Ishikawa (cell line): ENCODE measurements around the gene CTTNBP2.

Experiments
- CEBPB ChIP-seq: IDR thresholded peaks from 2 replicates; pipeline ENCODE4 v1.6.1; 2012
- CREB1 ChIP-seq: IDR thresholded peaks from 2 replicates; pipeline ENCODE4 v1.6.1; 2012; ENCODE audit warnings: low read depth
- EGR1 ChIP-seq: IDR thresholded peaks from 2 replicates; pipeline ENCODE4 v1.6.1; 2012
- EP300 ChIP-seq: IDR thresholded peaks from 2 replicates; pipeline ENCODE4 v1.6.1; 2012; ENCODE audit warnings: borderline replicate concordance
- FOXM1 ChIP-seq: IDR thresholded peaks from 2 replicates; pipeline ENCODE4 v1.6.1; 2012; ENCODE audit warnings: low read depth, borderline replicate concordance
- NFIC ChIP-seq: IDR thresholded peaks from 2 replicates; pipeline ENCODE4 v1.6.1; 2012
- RAD21 ChIP-seq: IDR thresholded peaks from 2 replicates; pipeline ENCODE4 v1.6.1; 2012; ENCODE audit warnings: low read depth
- TAF1 ChIP-seq: IDR thresholded peaks from 2 replicates; pipeline ENCODE4 v1.6.1; 2012; ENCODE audit warnings: low read depth, mild to moderate bottlenecking
- TCF12 ChIP-seq: IDR thresholded peaks from 2 replicates; pipeline ENCODE4 v1.6.1; 2012; ENCODE audit warnings: low read depth
- TEAD4 ChIP-seq: IDR thresholded peaks from 2 replicates; pipeline ENCODE4 v1.6.1; 2012
- YY1 ChIP-seq: IDR thresholded peaks from 2 replicates; pipeline ENCODE4 v1.6.1; 2012; ENCODE audit warnings: low read depth
- ZBTB7A ChIP-seq: IDR thresholded peaks from 2 replicates; pipeline ENCODE4 v1.6.1; 2012; ENCODE audit warnings: low read depth
- TF ChIP-seq, protein P1 (sequence below): IDR thresholded peaks from 2 replicates; pipeline ENCODE4 v1.6.1; 2012; ENCODE audit warnings: low read depth, mild to moderate bottlenecking
- TF ChIP-seq, protein P2 (sequence below): IDR thresholded peaks from 2 replicates; pipeline ENCODE4 v1.6.1; 2012
- TF ChIP-seq, protein P3 (sequence below): IDR thresholded peaks from 2 replicates; pipeline ENCODE4 v1.6.1; 2012

CTTNBP2 gene

DNA sequence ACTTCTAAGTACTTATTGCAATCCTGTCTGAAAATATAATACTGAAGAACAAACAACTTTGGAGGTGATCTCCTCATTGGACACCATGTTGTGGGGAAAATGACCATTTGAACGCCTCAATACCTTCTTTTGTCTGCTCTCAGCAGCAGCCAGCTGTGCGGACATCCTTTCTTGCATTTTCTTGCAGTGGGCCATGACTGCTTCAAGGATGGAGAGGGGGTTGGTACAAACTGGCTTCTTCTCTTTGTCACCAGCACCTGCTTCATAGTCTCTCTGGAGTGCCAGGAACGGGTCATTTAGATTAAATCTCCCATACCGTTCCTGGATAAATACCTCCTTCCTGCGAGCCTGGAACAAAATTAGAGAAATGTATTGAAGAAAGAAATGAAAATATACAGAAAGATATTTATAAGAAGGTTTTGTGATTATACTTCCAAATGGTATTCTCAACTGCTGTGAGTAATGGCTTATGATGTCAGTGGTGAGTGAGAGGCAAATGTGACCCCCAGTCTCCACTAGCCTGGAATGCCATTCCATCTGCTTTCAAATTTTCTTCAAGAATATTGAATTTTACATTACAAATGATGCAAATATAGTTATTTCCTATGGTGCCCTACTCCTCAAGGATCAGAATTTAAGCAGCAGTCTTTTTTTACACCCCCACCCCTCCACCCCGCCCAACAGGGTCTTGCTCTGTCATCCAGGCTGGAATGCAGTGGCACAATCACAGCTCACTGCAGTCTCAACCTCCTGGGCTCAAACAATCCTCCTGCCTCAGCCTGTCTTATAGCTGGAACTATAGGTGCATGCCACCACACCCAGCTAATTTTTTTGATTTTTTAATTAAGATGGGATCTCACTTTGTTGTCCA lies 62.4 kb downstream of the CTTNBP2 start:
- TF ChIP-seq EGR1 (no peak), CREB1 (no peak)

DNA sequence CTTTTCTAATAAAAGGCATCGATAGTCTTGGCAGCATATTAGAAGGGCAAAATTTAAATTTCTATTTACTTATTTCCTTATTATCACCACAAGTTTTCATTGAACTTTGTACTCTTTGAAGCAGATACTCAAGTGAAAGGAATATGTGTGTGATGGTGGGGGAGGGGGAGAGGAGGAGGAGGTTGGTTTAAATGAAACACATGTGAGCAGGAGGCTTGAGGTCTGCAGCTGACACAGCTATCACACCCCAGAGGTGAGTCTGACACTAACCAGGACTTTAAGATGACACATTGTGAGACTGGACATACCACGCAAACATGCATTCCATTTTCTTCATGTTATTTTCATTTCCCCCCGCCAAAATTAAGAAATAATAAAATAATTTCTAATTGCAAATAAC lies 63.3 kb downstream of the CTTNBP2 start:
- no peak for TF ChIP-seq EGR1
- no peak for TF ChIP-seq NFIC
- no peak for TF ChIP-seq TEAD4
- TF ChIP-seq RAD21, result no peak
- no peak for TF ChIP-seq CREB1
- no peak for TF ChIP-seq TCF12
- no peak for TF ChIP-seq ZBTB7A

DNA sequence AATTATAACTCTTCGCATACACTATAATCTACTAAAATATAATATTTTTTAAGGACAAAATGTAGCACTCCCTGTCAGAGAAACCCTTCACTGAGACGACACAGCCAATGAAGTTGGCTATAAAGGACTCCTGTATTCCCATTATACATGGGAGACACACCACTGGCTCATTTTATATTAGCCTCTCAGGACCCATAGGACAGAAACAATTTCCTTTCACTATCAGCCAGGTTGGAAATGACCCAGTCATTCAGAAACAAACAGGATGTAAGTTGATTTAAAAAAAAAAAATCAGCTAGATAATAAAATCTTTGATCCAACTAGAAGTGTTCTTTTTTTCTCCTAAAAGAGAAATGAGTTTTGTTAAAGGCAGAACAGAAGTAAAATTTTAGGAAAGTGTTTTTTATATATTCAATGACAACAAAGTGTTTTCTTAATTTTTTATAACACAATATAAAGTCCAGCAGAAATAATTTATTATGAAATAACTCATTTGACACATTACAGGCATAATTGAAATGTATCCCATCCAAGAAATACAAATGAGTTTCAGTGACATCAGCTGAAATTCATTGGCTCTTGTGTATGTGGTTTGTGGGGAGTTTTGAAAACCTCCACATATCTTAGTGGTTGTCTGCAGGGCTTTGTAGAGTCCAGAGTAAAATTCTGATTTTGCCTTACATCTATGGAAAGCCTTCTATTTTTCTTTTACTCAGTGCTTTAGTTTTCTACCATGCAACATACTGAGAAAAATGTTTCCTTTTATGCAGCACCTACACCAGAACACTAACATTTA lies 64.1 kb downstream of the CTTNBP2 start:
- no peak for TF ChIP-seq TEAD4
- no peak for TF ChIP-seq EGR1
- no peak for TF ChIP-seq ZBTB7A
- TF ChIP-seq, protein P1, sequence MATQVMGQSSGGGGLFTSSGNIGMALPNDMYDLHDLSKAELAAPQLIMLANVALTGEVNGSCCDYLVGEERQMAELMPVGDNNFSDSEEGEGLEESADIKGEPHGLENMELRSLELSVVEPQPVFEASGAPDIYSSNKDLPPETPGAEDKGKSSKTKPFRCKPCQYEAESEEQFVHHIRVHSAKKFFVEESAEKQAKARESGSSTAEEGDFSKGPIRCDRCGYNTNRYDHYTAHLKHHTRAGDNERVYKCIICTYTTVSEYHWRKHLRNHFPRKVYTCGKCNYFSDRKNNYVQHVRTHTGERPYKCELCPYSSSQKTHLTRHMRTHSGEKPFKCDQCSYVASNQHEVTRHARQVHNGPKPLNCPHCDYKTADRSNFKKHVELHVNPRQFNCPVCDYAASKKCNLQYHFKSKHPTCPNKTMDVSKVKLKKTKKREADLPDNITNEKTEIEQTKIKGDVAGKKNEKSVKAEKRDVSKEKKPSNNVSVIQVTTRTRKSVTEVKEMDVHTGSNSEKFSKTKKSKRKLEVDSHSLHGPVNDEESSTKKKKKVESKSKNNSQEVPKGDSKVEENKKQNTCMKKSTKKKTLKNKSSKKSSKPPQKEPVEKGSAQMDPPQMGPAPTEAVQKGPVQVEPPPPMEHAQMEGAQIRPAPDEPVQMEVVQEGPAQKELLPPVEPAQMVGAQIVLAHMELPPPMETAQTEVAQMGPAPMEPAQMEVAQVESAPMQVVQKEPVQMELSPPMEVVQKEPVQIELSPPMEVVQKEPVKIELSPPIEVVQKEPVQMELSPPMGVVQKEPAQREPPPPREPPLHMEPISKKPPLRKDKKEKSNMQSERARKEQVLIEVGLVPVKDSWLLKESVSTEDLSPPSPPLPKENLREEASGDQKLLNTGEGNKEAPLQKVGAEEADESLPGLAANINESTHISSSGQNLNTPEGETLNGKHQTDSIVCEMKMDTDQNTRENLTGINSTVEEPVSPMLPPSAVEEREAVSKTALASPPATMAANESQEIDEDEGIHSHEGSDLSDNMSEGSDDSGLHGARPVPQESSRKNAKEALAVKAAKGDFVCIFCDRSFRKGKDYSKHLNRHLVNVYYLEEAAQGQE, result no peak
- TF ChIP-seq, protein P2, sequence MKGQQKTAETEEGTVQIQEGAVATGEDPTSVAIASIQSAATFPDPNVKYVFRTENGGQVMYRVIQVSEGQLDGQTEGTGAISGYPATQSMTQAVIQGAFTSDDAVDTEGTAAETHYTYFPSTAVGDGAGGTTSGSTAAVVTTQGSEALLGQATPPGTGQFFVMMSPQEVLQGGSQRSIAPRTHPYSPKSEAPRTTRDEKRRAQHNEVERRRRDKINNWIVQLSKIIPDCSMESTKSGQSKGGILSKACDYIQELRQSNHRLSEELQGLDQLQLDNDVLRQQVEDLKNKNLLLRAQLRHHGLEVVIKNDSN, result no peak
- TF ChIP-seq TCF12, result no peak
- TF ChIP-seq YY1, result no peak
- no peak for TF ChIP-seq CREB1
- TF ChIP-seq EP300, result no peak
- no peak for TF ChIP-seq NFIC
- no peak for TF ChIP-seq TAF1
- no peak for TF ChIP-seq CEBPB
- TF ChIP-seq, protein P3, sequence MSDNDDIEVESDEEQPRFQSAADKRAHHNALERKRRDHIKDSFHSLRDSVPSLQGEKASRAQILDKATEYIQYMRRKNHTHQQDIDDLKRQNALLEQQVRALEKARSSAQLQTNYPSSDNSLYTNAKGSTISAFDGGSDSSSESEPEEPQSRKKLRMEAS, result no peak
- no peak for TF ChIP-seq RAD21
- TF ChIP-seq FOXM1, result no peak

DNA sequence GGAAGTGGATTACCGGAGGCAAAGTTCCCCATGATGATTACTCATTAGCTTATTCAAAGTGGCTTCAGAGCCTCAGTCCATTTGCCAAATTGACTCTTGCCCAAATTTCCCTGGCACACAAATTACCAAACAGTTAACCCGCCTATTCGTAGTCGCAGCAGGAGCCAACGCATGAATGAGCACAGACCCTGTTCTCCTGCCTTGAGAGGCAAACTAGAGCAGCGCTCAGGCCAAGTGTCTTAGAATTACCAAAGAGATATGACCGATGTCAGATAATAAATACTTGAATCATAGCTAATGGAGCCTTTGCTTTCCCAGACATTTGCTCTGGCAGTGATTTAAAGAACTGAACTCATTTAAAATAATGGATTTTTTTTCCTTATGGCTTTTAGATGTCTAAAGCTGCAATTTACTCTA lies 64.9 kb downstream of the CTTNBP2 start:
- TF ChIP-seq NFIC (0 out of 2 replicates have a peak, but pooled peaks have one; percentile 22), RAD21 (no peak)

DNA sequence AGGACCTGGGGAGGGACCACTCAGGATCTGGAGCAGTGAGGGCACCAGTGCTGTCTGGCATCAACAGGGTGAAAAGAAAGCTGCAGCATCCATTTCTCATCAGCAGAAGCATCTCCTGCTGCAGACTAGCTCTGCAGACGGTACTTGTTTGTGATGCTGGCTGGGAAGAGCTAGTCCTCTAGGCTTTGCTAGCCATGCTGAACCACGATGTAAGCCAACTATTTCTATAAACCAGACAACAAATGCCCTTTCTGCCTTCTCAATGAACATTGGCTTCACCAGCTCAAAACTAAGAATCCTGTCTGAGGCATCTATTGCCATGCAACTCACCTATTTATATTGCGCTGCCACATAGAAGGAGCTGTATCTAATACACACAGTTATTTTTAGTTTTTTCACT lies 65.6 kb downstream of the CTTNBP2 start:
- TF ChIP-seq, protein P1, result no peak
- TF ChIP-seq TEAD4 (no peak), TAF1 (no peak), EP300 (no peak), NFIC (no peak), CEBPB (no peak), TCF12 (no peak), CREB1 (no peak), YY1 (no peak), RAD21 (no peak), EGR1 (no peak), ZBTB7A (no peak), FOXM1 (no peak)
- TF ChIP-seq, protein P3, result no peak
- TF ChIP-seq, protein P2, result no peak

DNA sequence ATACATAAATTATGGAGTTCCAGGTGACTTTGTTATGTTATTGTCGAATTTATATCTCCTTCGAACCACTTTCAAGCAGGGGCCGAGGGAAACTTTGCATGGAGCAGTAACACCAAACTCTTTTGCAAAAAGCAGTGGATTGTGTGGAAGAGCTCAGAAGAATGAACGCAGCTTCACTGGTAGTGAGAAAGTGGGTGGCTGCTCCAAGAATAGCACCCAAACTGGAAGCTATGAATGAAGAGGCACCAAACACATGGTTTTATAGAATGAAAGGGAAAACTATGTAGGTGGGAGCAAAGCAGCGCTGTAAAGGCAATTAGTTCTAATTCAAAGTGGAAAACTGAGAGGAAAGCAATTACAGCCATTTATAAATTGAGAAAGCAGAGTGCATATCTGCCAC lies 67.2 kb downstream of the CTTNBP2 start:
- TF ChIP-seq, protein P3, result no peak
- TF ChIP-seq TEAD4, result no peak
- TF ChIP-seq EGR1, result no peak
- no peak for TF ChIP-seq YY1
- TF ChIP-seq TCF12, result no peak
- TF ChIP-seq CREB1, result no peak
